ENCODE data around the gene F7.

GRCh38 chr13:113070855-113071254, 34.7 kb upstream of the F7 start:
- no peak for TF ChIP-seq POLR2A (IDR thresholded peaks at IDR 0.05)
- TF ChIP-seq, protein P1, sequence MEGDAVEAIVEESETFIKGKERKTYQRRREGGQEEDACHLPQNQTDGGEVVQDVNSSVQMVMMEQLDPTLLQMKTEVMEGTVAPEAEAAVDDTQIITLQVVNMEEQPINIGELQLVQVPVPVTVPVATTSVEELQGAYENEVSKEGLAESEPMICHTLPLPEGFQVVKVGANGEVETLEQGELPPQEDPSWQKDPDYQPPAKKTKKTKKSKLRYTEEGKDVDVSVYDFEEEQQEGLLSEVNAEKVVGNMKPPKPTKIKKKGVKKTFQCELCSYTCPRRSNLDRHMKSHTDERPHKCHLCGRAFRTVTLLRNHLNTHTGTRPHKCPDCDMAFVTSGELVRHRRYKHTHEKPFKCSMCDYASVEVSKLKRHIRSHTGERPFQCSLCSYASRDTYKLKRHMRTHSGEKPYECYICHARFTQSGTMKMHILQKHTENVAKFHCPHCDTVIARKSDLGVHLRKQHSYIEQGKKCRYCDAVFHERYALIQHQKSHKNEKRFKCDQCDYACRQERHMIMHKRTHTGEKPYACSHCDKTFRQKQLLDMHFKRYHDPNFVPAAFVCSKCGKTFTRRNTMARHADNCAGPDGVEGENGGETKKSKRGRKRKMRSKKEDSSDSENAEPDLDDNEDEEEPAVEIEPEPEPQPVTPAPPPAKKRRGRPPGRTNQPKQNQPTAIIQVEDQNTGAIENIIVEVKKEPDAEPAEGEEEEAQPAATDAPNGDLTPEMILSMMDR (IDR thresholded peaks at IDR 0.05): no peak
